ENCODE data around the gene JDP2. TPM values are rescaled to one million over a fixed set of nuclear protein-coding genes. Genes with fewer than 3 reads are reported as not detected.

JDP2 gene
- total RNA-seq, 1 experiment from 2014 or later, result 2.9 TPM

GRCh38 chr14:75489480-75489837 is 61.6 kb downstream of the JDP2 start:
- H3K4me1 ChIP-seq, result no peaks in the 10 kb centered on the region
- H3K4me3 ChIP-seq, result no peak overlapping the region
- H3K9me3 ChIP-seq (replicated peaks), result no peaks in the 10 kb centered on the region
- no peak overlapping the region for H3K27ac ChIP-seq
- no peaks in the 10 kb centered on the region for H3K36me3 ChIP-seq
- DNase-seq, result no peak
- H3K27me3 ChIP-seq, result no peaks in the 10 kb centered on the region

DNA sequence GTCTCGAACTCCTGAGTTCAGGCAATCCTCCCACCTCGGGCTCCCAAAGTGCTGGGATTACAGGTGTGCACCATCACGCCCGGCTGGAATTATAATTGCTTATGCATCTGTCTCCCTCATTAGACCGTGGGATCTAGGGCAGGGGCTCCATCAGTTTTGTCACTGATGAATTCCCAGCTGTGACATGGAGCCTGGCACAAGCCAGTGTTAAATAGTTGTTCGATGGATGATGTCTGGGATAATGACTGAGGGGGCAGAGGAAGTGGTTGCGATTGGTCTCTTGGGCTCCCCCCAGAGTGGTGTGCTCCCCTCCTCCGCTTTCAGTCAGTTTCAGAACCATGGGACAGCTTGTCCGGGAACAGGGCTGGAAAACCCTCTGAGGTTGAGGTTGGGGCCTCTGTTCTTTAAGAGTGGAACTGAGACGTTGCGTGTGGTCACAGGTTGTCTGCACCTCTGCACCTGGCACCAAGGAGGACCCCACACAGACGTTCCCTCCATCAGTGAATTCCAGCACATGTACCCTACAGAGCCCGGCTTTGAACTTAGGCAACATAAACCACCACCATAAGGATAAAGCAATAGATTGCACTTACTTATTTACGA is 63.7 kb downstream of the JDP2 start:
- no peaks in the 10 kb centered on the region for H3K36me3 ChIP-seq
- DNase-seq, result no peak

DNA sequence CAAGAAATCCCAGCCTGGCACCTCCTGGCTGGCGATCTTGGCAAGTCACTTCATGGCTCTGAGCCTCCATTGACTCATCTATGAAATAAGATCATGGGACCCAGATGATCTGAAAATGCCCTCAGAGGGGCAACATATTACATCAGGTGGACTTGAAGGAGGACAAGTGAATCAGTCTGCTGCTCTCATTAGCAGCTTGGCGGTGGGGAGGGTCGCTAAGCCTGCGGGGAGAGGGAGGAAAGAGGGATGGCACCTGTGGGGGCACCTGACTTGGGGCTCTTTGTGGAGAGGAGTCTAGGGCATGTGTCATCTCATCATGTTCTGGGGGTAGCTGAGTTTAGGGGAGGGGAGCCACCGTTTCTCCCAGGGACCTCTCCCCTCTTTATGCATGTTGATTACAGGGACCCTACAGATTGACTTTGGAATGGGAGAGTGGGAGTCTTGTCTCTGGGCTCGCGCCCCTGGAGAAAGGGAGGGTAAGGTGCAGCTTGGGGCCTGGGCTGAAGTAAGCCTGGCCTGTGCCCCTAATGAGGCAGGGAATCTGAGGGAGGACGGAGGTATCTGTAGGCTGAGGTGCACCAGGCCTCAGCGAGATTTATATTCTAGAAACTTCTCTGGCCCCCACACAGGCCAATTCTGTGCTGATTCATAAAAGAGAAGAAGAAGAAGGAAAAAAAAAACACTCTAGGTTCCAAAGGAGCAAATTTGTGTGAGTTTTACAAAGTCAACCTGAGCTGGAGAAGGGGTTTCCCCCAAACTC is 65.2 kb downstream of the JDP2 start:
- no peaks in the 10 kb centered on the region for H3K9me3 ChIP-seq (replicated peaks)
- H3K4me1 ChIP-seq, result peaks cover 2% of the 10 kb centered on the region; the same call in 1 of the 2 replicates
- H3K4me3 ChIP-seq, result no peak overlapping the region
- H3K27ac ChIP-seq, result no peak overlapping the region
- no peaks in the 10 kb centered on the region for H3K27me3 ChIP-seq
- H3K36me3 ChIP-seq, result no peaks in the 10 kb centered on the region
- DNase-seq, result no peak

More for the DNA sequence above, 63.7 kb downstream of the JDP2 start:
- Histone ChIP-seq H3K27me3 (no peaks in the 10 kb centered on the region), H3K4me3 (no peak overlapping the region), H3K27ac (no peak overlapping the region), H3K9me3 (replicated peaks) (no peaks in the 10 kb centered on the region), H3K4me1 (peaks cover 2% of the 10 kb centered on the region; the same call in 1 of the 2 replicates)

GRCh38 chr14:75493592-75494087 is 65.8 kb downstream of the JDP2 start:
- Histone ChIP-seq H3K27me3 (no peaks in the 10 kb centered on the region), H3K36me3 (no peaks in the 10 kb centered on the region), H3K4me3 (no peak overlapping the region), H3K9me3 (replicated peaks) (no peaks in the 10 kb centered on the region), H3K27ac (no peak overlapping the region), H3K4me1 (peaks cover 2% of the 10 kb centered on the region; the same call in 1 of the 2 replicates)
- no peak for DNase-seq

- Histone ChIP-seq H3K27me3 (no peaks in the 10 kb centered on the region), H3K9me3 (replicated peaks) (no peaks in the 10 kb centered on the region), H3K27ac (no peak overlapping the region), H3K4me3 (no peak overlapping the region), H3K36me3 (no peaks in the 10 kb centered on the region), H3K4me1 (peaks cover 2% of the 10 kb centered on the region; the same call in 1 of the 2 replicates)
- no peak for DNase-seq
Observed at GRCh38 chr14:75494896-75495295, 67.1 kb downstream of the JDP2 start.

DNA sequence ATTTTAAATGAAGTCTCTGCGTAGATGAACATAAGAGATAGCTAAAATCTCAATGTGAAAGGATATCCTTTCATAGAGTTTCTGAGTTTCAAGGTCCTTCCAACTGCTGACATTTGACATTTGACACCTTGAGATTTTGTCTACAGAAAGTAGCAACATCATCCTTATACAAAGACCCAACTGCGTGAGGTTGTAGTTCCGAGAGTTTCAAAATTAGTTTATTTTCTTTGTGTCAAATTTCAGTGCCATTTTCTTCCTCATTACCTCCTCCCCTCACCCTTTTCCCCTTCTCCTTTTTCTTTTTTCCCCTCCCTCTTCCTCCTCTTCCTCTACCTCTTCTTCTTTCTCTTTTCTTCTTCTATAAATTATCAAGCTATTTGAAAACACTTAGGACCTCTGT is 67.6 kb downstream of the JDP2 start:
- Histone ChIP-seq H3K36me3 (no peaks in the 10 kb centered on the region), H3K4me1 (peaks cover 2% of the 10 kb centered on the region; the same call in 1 of the 2 replicates), H3K9me3 (replicated peaks) (no peaks in the 10 kb centered on the region), H3K27ac (no peak overlapping the region), H3K4me3 (no peak overlapping the region), H3K27me3 (no peaks in the 10 kb centered on the region)
- no peak for DNase-seq

- DNase-seq, result peak in 1 of 2 experiments; percentile 22
- peaks cover 2% of the 10 kb centered on the region; the same call in 1 of the 2 replicates for H3K4me1 ChIP-seq
- H3K4me3 ChIP-seq, result no peak overlapping the region
- H3K27me3 ChIP-seq, result no peaks in the 10 kb centered on the region
- no peaks in the 10 kb centered on the region for H3K9me3 ChIP-seq (replicated peaks)
- no peaks in the 10 kb centered on the region for H3K36me3 ChIP-seq
- no peak overlapping the region for H3K27ac ChIP-seq
Observed at GRCh38 chr14:75495882-75496281, 68.1 kb downstream of the JDP2 start.

DNA sequence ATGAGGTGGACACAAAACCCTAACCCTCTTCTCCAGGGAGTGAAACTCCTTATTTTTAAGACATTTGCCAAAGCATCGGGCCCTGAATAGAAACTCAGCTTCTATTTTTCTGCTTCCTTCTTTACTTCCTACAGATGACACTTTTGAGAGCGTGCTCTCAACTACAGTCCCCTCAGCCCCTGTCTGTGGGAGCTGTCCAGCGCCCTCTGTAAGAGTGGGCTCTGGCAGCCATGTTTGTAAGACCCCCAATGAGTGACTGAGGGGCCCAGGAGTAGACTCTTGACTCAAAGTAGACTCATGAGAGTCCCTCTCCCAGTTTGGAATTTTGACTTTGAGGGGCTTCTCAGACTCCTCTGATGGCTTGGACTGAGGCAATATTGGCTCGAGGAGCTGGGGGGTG is 68.9 kb downstream of the JDP2 start:
- no peak for DNase-seq
- H3K9me3 ChIP-seq (replicated peaks), result no peaks in the 10 kb centered on the region
- no peak overlapping the region for H3K27ac ChIP-seq
- peaks cover 2% of the 10 kb centered on the region; the same call in 1 of the 2 replicates for H3K4me1 ChIP-seq
- H3K27me3 ChIP-seq, result no peaks in the 10 kb centered on the region
- no peak overlapping the region for H3K4me3 ChIP-seq
- no peaks in the 10 kb centered on the region for H3K36me3 ChIP-seq

- no peaks in the 10 kb centered on the region for H3K36me3 ChIP-seq
- peaks cover 2% of the 10 kb centered on the region; the same call in 1 of the 2 replicates for H3K4me1 ChIP-seq
- H3K27me3 ChIP-seq, result no peaks in the 10 kb centered on the region
- DNase-seq, result no peak
- H3K27ac ChIP-seq, result no peak overlapping the region
- H3K9me3 ChIP-seq (replicated peaks), result no peaks in the 10 kb centered on the region
- no peak overlapping the region for H3K4me3 ChIP-seq
Observed at GRCh38 chr14:75497191-75497590, 69.4 kb downstream of the JDP2 start.

- Histone ChIP-seq H3K9me3 (replicated peaks) (no peaks in the 10 kb centered on the region), H3K27me3 (no peaks in the 10 kb centered on the region), H3K4me1 (peaks cover 2% of the 10 kb centered on the region; the same call in 1 of the 2 replicates), H3K4me3 (no peak overlapping the region), H3K27ac (no peak overlapping the region), H3K36me3 (no peaks in the 10 kb centered on the region)
- no peak for DNase-seq
Observed at GRCh38 chr14:75497701-75498100, 69.9 kb downstream of the JDP2 start.

GRCh38 chr14:75499084-75499875 is 71.5 kb downstream of the JDP2 start:
- no peak for DNase-seq

GRCh38 chr14:75501080-75501479 is 73.3 kb downstream of the JDP2 start:
- DNase-seq, result no peak
- Histone ChIP-seq H3K27ac (no peak overlapping the region), H3K4me3 (no peak overlapping the region), H3K9me3 (replicated peaks) (no peaks in the 10 kb centered on the region), H3K4me1 (no peaks in the 10 kb centered on the region; the same call in 1 of the 2 replicates), H3K27me3 (no peaks in the 10 kb centered on the region), H3K36me3 (no peaks in the 10 kb centered on the region)

More at GRCh38 chr14:75499084-75499875, 71.5 kb downstream of the JDP2 start:
- Histone ChIP-seq H3K27ac (no peak overlapping the region), H3K36me3 (no peaks in the 10 kb centered on the region), H3K4me3 (no peak overlapping the region), H3K27me3 (no peaks in the 10 kb centered on the region), H3K9me3 (replicated peaks) (no peaks in the 10 kb centered on the region), H3K4me1 (peaks cover 2% of the 10 kb centered on the region; the same call in 1 of the 2 replicates)

GRCh38 chr14:75504411-75504810 is 76.6 kb downstream of the JDP2 start:
- no peak overlapping the region for H3K27ac ChIP-seq
- no peaks in the 10 kb centered on the region for H3K27me3 ChIP-seq
- H3K9me3 ChIP-seq (replicated peaks), result peaks cover 3% of the 10 kb centered on the region; the same call in 1 of the 2 replicates
- DNase-seq, result no peak
- H3K4me1 ChIP-seq, result no peaks in the 10 kb centered on the region
- no peaks in the 10 kb centered on the region for H3K36me3 ChIP-seq
- no peak overlapping the region for H3K4me3 ChIP-seq

DNA sequence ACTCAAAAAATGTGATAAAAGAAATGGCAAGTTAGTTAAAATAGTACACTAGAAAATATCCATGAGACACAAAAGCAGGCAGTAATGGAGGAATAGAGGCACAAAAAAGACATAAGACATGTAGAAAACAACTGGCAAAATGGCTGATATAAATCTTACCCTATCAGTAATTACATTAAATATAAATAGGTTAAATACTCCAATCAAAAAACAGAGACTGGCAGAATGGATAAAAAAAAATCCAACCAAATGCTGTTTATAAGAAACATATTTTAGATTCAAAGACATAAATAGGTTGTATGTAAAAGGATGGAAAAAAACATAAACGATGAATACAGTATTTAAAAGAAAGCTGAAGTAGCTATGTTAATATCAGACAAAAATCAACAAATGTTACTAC is 79.1 kb downstream of the JDP2 start:
- Histone ChIP-seq H3K9me3 (replicated peaks) (peaks cover 5% of the 10 kb centered on the region), H3K4me1 (no peaks in the 10 kb centered on the region), H3K27me3 (no peaks in the 10 kb centered on the region), H3K36me3 (no peaks in the 10 kb centered on the region), H3K27ac (no peak overlapping the region), H3K4me3 (no peak overlapping the region)
- DNase-seq, result no peak

DNA sequence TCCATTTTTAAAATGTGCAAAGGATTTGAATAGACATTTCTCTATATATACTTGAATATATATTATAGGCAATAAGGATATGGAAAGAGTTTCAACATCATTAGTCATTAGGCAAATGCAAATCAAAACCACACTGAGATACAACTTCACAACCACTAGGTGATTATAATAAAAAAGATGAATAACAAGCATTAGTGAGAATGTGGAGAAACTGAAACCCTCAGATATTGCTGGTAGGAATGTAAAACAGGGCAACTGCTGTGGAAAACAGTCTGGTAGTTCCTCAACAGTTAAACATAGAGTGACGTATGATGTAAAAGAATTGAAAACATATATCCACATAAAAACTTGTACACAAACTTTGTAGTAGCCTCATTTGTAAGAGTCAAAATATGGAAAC is 82.7 kb downstream of the JDP2 start:
- H3K4me1 ChIP-seq, result no peaks in the 10 kb centered on the region
- no peak overlapping the region for H3K4me3 ChIP-seq
- no peak for DNase-seq
- H3K27ac ChIP-seq, result no peak overlapping the region
- H3K36me3 ChIP-seq, result no peaks in the 10 kb centered on the region
- peaks cover 5% of the 10 kb centered on the region for H3K9me3 ChIP-seq (replicated peaks)
- H3K27me3 ChIP-seq, result no peaks in the 10 kb centered on the region

Measured in SJCRH30 (cell line).